K562 (cell line): Measurements from ENCODE around the gene RNU6-8. TPM values are rescaled to one million over a fixed set of nuclear protein-coding genes. Genes with fewer than 3 reads are reported as not detected.

Experiments used
- ATAC-seq: fragments of 200-7000 bp; cut with Tn5 transposase; 3 replicates; pipeline ENCODE4 v1.9.1; 2020; ENCODE audit warnings: moderate library complexity
- BruUV-seq: library from RNA; stranded (reverse); fragments of 400-500 nt; replicated peaks from 2 replicates; lab custom pipeline; 2021; lab: Mats Ljungman, UMichigan
- CTCF ChIA-PET: fragments of 300-600 bp; formaldehyde crosslinking; extraction: SDS; loops from one replicate; lab custom pipeline; 2021; ENCODE audit warnings: low intra/inter-chr PET ratio; lab: Yijun Ruan, JAX
- POLR2A ChIA-PET: fragments of 300-600, 350-650 bp; sonication (Branson Sonifier 250); formaldehyde crosslinking; extraction: SDS; loops from one replicate; lab custom pipeline; 2021; ENCODE audit warnings: antibody characterized with exemption, inconsistent platforms; lab: Yijun Ruan, JAX
- DNase-seq, 4 experiments: peaks; one replicate each; pipeline versions ENCODE4 v3.0.0 to v3.0.0-alpha.2; 2011 to 2018; ENCODE audit warnings: low spot score in 3 of 4, mixed read lengths in 3 of 4; ENCODE audit errors: extremely low read depth in 1 of 4
- FAIRE-seq: peaks from 2 replicates; lab custom pipeline; 2011; peaks lifted over from hg19 to GRCh38; lab: Jason Lieb, UNC
- H2AFZ ChIP-seq: 2 replicates; pipeline ENCODE4 v1.6.0; 2011; ENCODE audit warnings: low read depth, low read length, control low read depth, inconsistent platforms
- H3K27ac ChIP-seq: fragments of 200-600 bp; 3 replicates; pipeline ENCODE4 v1.8.0; 2011; ENCODE audit warnings: low read depth, mild to moderate bottlenecking, control low read depth, inconsistent platforms, low read length, moderate library complexity, mixed read lengths; ENCODE audit errors: extremely low read depth
- H3K27me3 ChIP-seq, 2 experiments: fragments of 300-600 bp in 1 of 2; 2 replicates in 1 of 2; 3 replicates in 1 of 2; pipeline versions ENCODE4 v1.6.0 to v1.8.0; 2011; ENCODE audit warnings: inconsistent platforms in 2 of 2, low read length in 2 of 2, mild to moderate bottlenecking in 1 of 2, mixed read lengths in 1 of 2, moderate library complexity in 1 of 2; ENCODE audit not compliant: control insufficient read depth in 2 of 2, insufficient read depth in 2 of 2
- H3K36me3 ChIP-seq: fragments of 300-600 bp; 3 replicates; pipeline ENCODE4 v1.8.0; 2011; ENCODE audit warnings: mild to moderate bottlenecking, low read length, inconsistent platforms; ENCODE audit not compliant: control insufficient read depth, insufficient read depth
- H3K4me1 ChIP-seq, 2 experiments: fragments of 200-600 bp in 1 of 2; replicated peaks in 1 of 2; 2 replicates in 1 of 2; 3 replicates in 1 of 2; pipeline versions ENCODE4 v1.5.1 to v1.8.0; 2011; ENCODE audit warnings: inconsistent platforms in 2 of 2, low read length in 2 of 2, mild to moderate bottlenecking in 1 of 2, mixed read lengths in 1 of 2, moderate library complexity in 1 of 2; ENCODE audit not compliant: control insufficient read depth in 2 of 2, insufficient read depth in 2 of 2
- H3K4me2 ChIP-seq: 2 replicates; pipeline ENCODE4 v1.6.1; 2011; ENCODE audit warnings: low read length, control low read depth, inconsistent platforms, mixed read lengths; ENCODE audit not compliant: insufficient read depth
- H3K4me3 ChIP-seq: fragments of 200-600 bp; sonication (generic), shearing (Covaris generic); 2 replicates; pipeline ENCODE4 v1.5.1; 2016; ENCODE audit warnings: control low read depth, inconsistent platforms
- H3K79me2 ChIP-seq: fragments of 200-600 bp; 3 replicates; pipeline ENCODE4 v1.8.0; 2011; ENCODE audit warnings: low read length, inconsistent platforms; ENCODE audit not compliant: control insufficient read depth, insufficient read depth
- H3K9ac ChIP-seq, 2 experiments: 2 replicates each; pipeline versions ENCODE4 v1.6.0 to v1.6.1; 2011; ENCODE audit warnings: low read depth in 2 of 2, low read length in 2 of 2, control low read depth in 1 of 2, inconsistent platforms in 1 of 2, mild to moderate bottlenecking in 1 of 2, mixed read lengths in 1 of 2; ENCODE audit not compliant: insufficient read depth in 1 of 2
- H3K9me1 ChIP-seq: one replicate; pipeline ENCODE4 v1.6.0; 2011; ENCODE audit warnings: inconsistent platforms, mild to moderate bottlenecking, low read length, moderate library complexity; ENCODE audit not compliant: control insufficient read depth, insufficient read depth
- H3K9me3 ChIP-seq: replicated peaks from 2 replicates; pipeline ENCODE4 v1.5.1; 2011; ENCODE audit warnings: low read depth, low read length, inconsistent platforms; ENCODE audit not compliant: control insufficient read depth, insufficient read depth
- H4K20me1 ChIP-seq: replicated peaks from 2 replicates; pipeline ENCODE4 v1.6.1; 2011; ENCODE audit warnings: low read length, inconsistent platforms, mixed read lengths; ENCODE audit not compliant: control insufficient read depth, insufficient read depth
- CEBPB ChIP-seq: fragments of 450-650 bp; IDR thresholded peaks from 2 replicates; pipeline ENCODE4 v1.6.1; 2016; ENCODE audit warnings: missing genetic modification characterization, missing compliant biosample characterization
- CEBPG ChIP-seq, 3 experiments: fragments of 200-800 bp in 1 of 3; sonication (Bioruptor generic) in 1 of 3; sonication (generic) in 1 of 3; formaldehyde crosslinking in 1 of 3; IDR thresholded peaks in 2 of 3; conservative IDR thresholded peaks in 1 of 3; 2 replicates each; pipeline versions ENCODE4 v1.6.1 to v1.8.0; 2016 to 2022; ENCODE audit warnings: missing compliant biosample characterization in 2 of 3, missing genetic modification characterization in 2 of 3, mild to moderate bottlenecking in 1 of 3, missing genetic modification reagents in 1 of 3
- FOSL1 ChIP-seq: fragments of 200-800 bp; sonication (Bioruptor generic); conservative IDR thresholded peaks from 2 replicates; pipeline ENCODE4 v1.6.1; 2016; ENCODE audit warnings: missing genetic modification characterization, missing compliant biosample characterization
- FOXM1 ChIP-seq, 2 experiments: fragments of 450-650 bp in 1 of 2; sonication (generic) in 1 of 2; formaldehyde crosslinking in 1 of 2; IDR thresholded peaks; 2 replicates each; pipeline versions ENCODE4 v1.6.1 to v1.9.0; 2017 to 2022; ENCODE audit warnings: low read depth in 2 of 2, mild to moderate bottlenecking in 2 of 2, missing genetic modification reagents in 1 of 2, moderate library complexity in 1 of 2
- JUND ChIP-seq, 2 experiments: IDR thresholded peaks; 2 replicates in 1 of 2; 3 replicates in 1 of 2; pipeline ENCODE4 v1.6.1; 2011; ENCODE audit warnings: borderline replicate concordance in 2 of 2, low read depth in 2 of 2, low read length in 2 of 2, improper control_type of control experiment in 1 of 2, missing biosample characterization in 1 of 2, missing genetic modification characterization in 1 of 2, missing genetic modification reagents in 1 of 2
- MAFG ChIP-seq: fragments of 450-650 bp; conservative IDR thresholded peaks from 2 replicates; pipeline ENCODE4 v1.6.1; 2016; ENCODE audit warnings: missing genetic modification characterization, missing compliant biosample characterization
- ZNF165 ChIP-seq: fragments of 250-450 bp; sonication (Bioruptor Pico); IDR thresholded peaks from 2 replicates; pipeline ENCODE4 v1.4.0; 2020; ENCODE audit warnings: borderline replicate concordance
- WGBS: fragments of 100-300 bp; shearing (Covaris generic); methylation state at CpG from one replicate; pipeline ENCODE4 v1.1.6; 2016; ENCODE audit warnings: low coverage, mixed read lengths; ENCODE audit not compliant: insufficient coverage; ENCODE audit errors: missing lambda C conversion rate; 5-methylcytosine and 5-hydroxymethylcytosine counted together
- in situ Hi-C: fragments of 300-500 bp; cut with MboI; formaldehyde crosslinking; loops from 4 replicates; pipeline ENCODE4 v1.15.0; 2018; ENCODE audit warnings: inconsistent platforms, mixed read lengths
- intact Hi-C: fragments of 100-400 bp; cut with micrococcal nuclease; formaldehyde crosslinking; loops from 2 replicates; pipeline ENCODE4 v1.14.2; 2022
- polyA plus RNA-seq, 8 experiments: library from polyadenylated mRNA; depleted of rRNA in 4 of 8; stranded (reverse) in 5 of 8; unstranded in 3 of 8; fragments of >200 nt; fragmentation: Nextera tagmentation in 2 of 8; fragmentation: Illumina TruSeq in 1 of 8; extraction: Ambion mirVana in 2 of 8; extraction: Trizol in 1 of 8; gene quantifications; 2 replicates each; pipeline versions ENCODE4 v1.2.1 to v1.2.3, GENCODE V29; 2011 to 2014; ENCODE audit warnings: inconsistent platforms in 1 of 8, missing spikeins in 1 of 8
- total RNA-seq, 7 experiments: library from RNA; depleted of rRNA in 6 of 7; stranded (reverse); fragments of >200 nt in 6 of 7; fragmentation: Illumina TruSeq in 2 of 7; extraction: Trizol in 2 of 7; gene quantifications; 2 replicates each; pipeline versions ENCODE4 v1.2.1 to v1.2.3, GENCODE V29; 2011 to 2021; ENCODE audit warnings: low replicate concordance in 1 of 7
- TF ChIP-seq, protein P1 (sequence below): sonication (generic); formaldehyde crosslinking; IDR thresholded peaks from 2 replicates; pipeline ENCODE4 v1.8.0; 2023; ENCODE audit warnings: missing genetic modification reagents, mild to moderate bottlenecking, borderline replicate concordance

RNU6-8 gene
- total and polyA plus RNA-seq, 9 of the 15 experiments (the other 6 are each of a cell fraction or from before 2014, with no cell fraction given): not detected

DNA sequence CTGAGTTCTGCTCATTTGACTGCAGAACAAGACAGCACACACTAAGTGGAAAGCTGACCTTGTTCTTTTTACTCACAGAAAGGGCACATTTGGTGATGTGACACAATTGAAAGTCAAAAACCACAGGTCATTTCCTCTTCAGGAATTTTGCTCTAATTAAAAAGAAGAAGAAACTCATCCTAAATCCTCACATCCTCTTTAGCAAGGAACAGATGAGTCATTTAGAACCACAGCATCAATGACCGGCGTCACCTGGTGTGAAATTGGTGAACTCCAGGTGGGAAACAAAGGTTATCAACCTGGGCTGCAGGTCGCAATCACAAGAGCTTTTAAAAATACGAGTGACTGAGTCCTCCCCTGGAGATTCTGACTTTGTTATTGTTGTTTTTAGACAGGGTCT, 2.9 kb upstream of the RNU6-8 start:
- H2AFZ ChIP-seq: 0 out of 2 replicates have a peak overlapping the region, but pooled peaks have one; percentile 51
- no peaks in the 10 kb centered on the region for H3K27me3 ChIP-seq
- peaks cover 3 to 8% of the 10 kb centered on the region in 2 experiments; a peak in 4 of 5 replicates for H3K4me1 ChIP-seq
- no peak overlapping the region for H3K9ac ChIP-seq
- ATAC-seq: no peak
- H3K4me2 ChIP-seq: peak overlapping the region; percentile 17; the same call in 1 of the 2 replicates
- TF ChIP-seq FOSL1 (tag): 0 out of 2 replicates have a peak, but pooled peaks have one; percentile 29
- TF ChIP-seq MAFG (tag): no peak
- TF ChIP-seq JUND (IDR thresholded peaks at IDR 0.05; ENCODE audit: borderline replicate concordance, low read depth, low read length): 0 out of 2 replicates have a peak, but pooled peaks have one; percentile 9
- 0 out of 3 replicates have a peak, but pooled peaks have one; percentile 19 for TF ChIP-seq JUND (tag; IDR thresholded peaks at IDR 0.05; ENCODE audit: borderline replicate concordance, low read depth, low read length)
- no peak for DNase-seq
- FAIRE-seq: no peak
- no peaks in the 10 kb centered on the region for H3K36me3 ChIP-seq
- H3K9me1 ChIP-seq: no peaks in the 10 kb centered on the region
- 12% methylated on average over 4 of the region's 4 CpGs for WGBS
- CTCF ChIA-PET: no interaction called here
- in situ Hi-C loops: no loop called here
- intact Hi-C loops: no loop called here
- H3K4me3 ChIP-seq: no peak overlapping the region
- no peaks in the 10 kb centered on the region for H3K9me3 ChIP-seq
- POLR2A ChIA-PET: interaction anchor here (0.6 kb wide), 1 partner anchor 412 kb away, joined by 3 read pairs; no protein-coding TSS in a partner anchor
- H4K20me1 ChIP-seq: no peaks in the 10 kb centered on the region
- no TSS peak for BruUV-seq
- no peak overlapping the region for H3K27ac ChIP-seq
- no peaks in the 10 kb centered on the region for H3K79me2 ChIP-seq

DNA sequence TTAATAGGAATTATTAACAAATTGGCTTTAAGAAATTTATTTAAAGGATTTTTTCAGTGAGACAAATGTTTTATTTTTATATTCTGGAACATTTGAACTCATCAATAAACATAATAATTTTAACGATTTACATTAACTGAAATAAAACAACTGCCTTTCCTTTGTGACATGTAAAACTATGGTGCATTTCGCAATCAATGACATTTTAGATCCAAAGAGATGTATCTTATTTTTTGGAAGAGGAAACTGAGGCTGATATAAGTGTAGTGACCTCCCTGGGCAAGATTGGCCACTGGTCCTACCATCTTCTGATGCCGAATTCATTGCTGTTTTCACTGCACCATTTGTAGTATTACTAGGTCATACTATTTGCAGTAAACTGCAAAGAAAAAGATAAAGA, 2.5 kb upstream of the RNU6-8 start:
- peaks cover 3 to 8% of the 10 kb centered on the region in 2 experiments; a peak in 3 of 5 replicates for H3K4me1 ChIP-seq
- no peaks in the 10 kb centered on the region for H3K9me1 ChIP-seq
- H3K9me3 ChIP-seq: no peaks in the 10 kb centered on the region
- no peak overlapping the region for H3K4me3 ChIP-seq
- H2AFZ ChIP-seq: no peak overlapping the region
- in situ Hi-C loops: no loop called here
- POLR2A ChIA-PET: no interaction called here
- no peaks in the 10 kb centered on the region for H4K20me1 ChIP-seq
- no peaks in the 10 kb centered on the region for H3K27me3 ChIP-seq
- 29% methylated on average over 2 of the region's 3 CpGs for WGBS
- no peaks in the 10 kb centered on the region for H3K79me2 ChIP-seq
- intact Hi-C loops: no loop called here
- ATAC-seq (no peak), FAIRE-seq (no peak), DNase-seq (no peak)
- H3K4me2 ChIP-seq: no peak overlapping the region
- H3K27ac ChIP-seq: no peak overlapping the region
- H3K36me3 ChIP-seq: no peaks in the 10 kb centered on the region
- no TSS peak for BruUV-seq
- no peak overlapping the region for H3K9ac ChIP-seq
- CTCF ChIA-PET: no interaction called here
- TF ChIP-seq ZNF165 (CRISPR knock-in tag) (no peak), FOXM1 (IDR thresholded peaks at IDR 0.05; ENCODE audit: low read depth) (no peak), FOXM1 (CRISPR knock-in tag; IDR thresholded peaks at IDR 0.05; ENCODE audit: low read depth) (no peak), CEBPB (tag) (peak; percentile 85), CEBPG (CRISPR knock-in tag; IDR thresholded peaks at IDR 0.05) (no peak), CEBPG (tag; conservative IDR thresholded peaks at IDR 0.05 in 1 of 2, IDR thresholded peaks at IDR 0.05 in 1 of 2) (peak in 1 of 2 experiments; percentile 54; a peak in 1 of 4 replicates)
- TF ChIP-seq, protein P1, sequence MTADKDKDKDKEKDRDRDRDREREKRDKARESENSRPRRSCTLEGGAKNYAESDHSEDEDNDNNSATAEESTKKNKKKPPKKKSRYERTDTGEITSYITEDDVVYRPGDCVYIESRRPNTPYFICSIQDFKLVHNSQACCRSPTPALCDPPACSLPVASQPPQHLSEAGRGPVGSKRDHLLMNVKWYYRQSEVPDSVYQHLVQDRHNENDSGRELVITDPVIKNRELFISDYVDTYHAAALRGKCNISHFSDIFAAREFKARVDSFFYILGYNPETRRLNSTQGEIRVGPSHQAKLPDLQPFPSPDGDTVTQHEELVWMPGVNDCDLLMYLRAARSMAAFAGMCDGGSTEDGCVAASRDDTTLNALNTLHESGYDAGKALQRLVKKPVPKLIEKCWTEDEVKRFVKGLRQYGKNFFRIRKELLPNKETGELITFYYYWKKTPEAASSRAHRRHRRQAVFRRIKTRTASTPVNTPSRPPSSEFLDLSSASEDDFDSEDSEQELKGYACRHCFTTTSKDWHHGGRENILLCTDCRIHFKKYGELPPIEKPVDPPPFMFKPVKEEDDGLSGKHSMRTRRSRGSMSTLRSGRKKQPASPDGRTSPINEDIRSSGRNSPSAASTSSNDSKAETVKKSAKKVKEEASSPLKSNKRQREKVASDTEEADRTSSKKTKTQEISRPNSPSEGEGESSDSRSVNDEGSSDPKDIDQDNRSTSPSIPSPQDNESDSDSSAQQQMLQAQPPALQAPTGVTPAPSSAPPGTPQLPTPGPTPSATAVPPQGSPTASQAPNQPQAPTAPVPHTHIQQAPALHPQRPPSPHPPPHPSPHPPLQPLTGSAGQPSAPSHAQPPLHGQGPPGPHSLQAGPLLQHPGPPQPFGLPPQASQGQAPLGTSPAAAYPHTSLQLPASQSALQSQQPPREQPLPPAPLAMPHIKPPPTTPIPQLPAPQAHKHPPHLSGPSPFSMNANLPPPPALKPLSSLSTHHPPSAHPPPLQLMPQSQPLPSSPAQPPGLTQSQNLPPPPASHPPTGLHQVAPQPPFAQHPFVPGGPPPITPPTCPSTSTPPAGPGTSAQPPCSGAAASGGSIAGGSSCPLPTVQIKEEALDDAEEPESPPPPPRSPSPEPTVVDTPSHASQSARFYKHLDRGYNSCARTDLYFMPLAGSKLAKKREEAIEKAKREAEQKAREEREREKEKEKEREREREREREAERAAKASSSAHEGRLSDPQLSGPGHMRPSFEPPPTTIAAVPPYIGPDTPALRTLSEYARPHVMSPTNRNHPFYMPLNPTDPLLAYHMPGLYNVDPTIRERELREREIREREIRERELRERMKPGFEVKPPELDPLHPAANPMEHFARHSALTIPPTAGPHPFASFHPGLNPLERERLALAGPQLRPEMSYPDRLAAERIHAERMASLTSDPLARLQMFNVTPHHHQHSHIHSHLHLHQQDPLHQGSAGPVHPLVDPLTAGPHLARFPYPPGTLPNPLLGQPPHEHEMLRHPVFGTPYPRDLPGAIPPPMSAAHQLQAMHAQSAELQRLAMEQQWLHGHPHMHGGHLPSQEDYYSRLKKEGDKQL (CRISPR knock-in tag): no peak
